ENCODE data around the gene MESP1. TPM values are rescaled to one million over a fixed set of nuclear protein-coding genes. Genes with fewer than 3 reads are reported as not detected.

Gene MESP1, protein sequence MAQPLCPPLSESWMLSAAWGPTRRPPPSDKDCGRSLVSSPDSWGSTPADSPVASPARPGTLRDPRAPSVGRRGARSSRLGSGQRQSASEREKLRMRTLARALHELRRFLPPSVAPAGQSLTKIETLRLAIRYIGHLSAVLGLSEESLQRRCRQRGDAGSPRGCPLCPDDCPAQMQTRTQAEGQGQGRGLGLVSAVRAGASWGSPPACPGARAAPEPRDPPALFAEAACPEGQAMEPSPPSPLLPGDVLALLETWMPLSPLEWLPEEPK
- total RNA-seq = 0.18 and 0.66 TPM in 2 replicates

DNA sequence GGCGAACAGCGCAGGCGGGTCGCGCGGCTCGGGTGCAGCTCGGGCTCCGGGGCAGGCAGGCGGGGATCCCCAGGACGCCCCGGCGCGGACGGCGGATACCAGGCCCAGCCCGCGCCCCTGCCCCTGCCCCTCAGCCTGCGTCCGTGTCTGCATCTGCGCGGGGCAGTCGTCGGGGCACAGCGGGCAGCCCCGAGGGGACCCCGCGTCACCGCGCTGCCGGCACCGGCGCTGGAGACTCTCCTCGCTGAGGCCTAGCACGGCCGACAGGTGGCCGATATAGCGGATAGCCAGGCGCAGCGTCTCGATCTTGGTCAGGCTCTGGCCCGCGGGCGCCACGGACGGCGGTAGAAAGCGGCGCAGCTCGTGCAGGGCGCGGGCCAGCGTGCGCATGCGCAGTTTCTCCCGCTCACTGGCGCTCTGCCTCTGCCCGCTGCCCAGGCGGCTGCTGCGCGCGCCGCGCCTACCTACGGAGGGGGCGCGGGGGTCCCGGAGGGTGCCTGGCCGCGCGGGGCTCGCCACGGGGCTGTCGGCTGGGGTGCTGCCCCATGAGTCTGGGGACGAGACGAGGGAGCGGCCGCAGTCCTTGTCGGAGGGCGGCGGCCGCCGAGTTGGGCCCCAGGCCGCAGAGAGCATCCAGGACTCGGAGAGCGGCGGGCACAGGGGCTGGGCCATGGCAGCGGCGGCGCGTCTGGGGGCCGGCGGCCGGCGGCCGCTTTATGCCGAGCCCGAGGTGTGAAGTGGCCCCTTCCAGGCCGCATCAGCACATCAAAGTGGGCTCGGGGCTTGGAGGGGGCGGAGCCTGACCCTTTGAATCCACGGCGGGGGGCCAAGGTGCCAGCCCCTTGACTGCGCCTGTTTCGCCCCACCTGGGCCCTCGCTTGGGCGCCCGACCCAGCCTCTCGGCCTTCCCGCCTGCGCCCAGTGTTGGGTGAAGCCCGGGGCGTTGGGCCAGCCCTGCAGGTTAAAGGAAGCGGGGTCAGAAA is at the start of gene MESP1:
Gene MESP1 (minus strand): TSS at position 690 of the 983 bp plus-strand sequence. CDS start 18 bp downstream, at position 672.

DNA sequence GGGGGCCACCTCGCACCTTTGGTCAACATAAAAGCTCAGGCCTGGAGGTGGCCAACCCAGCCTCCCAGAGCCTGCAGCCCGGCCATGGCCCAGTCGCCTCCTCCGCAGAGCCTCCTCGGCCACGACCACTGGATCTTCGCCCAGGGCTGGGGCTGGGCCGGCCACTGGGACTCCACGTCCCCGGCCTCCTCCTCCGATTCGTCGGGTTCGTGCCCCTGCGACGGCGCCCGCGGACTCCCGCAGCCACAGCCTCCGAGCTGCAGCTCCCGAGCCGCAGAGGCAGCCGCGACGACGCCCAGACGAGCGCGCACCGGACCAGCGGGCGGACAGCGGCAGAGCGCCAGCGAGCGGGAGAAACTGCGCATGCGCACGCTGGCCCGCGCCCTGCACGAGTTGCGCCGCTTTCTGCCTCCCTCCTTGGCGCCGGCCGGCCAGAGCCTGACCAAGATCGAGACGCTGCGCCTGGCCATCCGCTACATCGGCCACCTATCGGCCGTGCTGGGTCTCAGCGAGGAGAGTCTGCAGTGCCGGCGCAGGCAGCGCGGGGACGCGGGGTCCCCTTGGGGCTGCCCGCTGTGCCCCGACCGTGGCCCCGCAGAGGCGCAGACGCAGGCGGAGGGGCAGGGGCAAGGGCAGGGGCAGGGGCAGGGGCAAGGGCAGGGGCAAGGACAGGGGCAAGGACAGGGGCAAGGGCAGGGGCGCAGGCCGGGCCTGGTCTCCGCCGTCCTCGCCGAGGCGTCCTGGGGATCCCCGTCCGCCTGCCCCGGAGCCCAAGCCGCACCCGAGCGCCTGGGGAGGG is 25.4 kb upstream of the MESP1 start, which contains the start of gene MESP2:
Gene MESP2 (plus strand): TSS at position 59 of the 799 bp plus-strand sequence. CDS start 26 bp downstream, at position 85.

Other genes starting within 250 kb of the MESP1 start
- gene TICRR, start 175.8 kb downstream of the MESP1 start, total RNA-seq = 2.3 and 2.6 TPM in 2 replicates
- gene KIF7, start 95.8 kb downstream of the MESP1 start, total RNA-seq = 9.5 and 11.6 TPM in 2 replicates
- gene PLIN1, start 71.9 kb downstream of the MESP1 start, total RNA-seq = 0.09 and 0.18 TPM in 2 replicates
- 3.4 and 6.6 TPM in 2 replicates for gene PEX11A, start 60.5 kb downstream of the MESP1 start, total RNA-seq
- under 0.01 TPM in 2 replicates for gene WDR93, start 60.4 kb downstream of the MESP1 start, total RNA-seq
- 0.18 and 0.28 TPM in 2 replicates for gene MESP2, start 25.1 kb upstream of the MESP1 start, total RNA-seq
- gene ANPEP, start 63.6 kb upstream of the MESP1 start, total RNA-seq = 12.9 and 34.3 TPM in 2 replicates
- gene AP3S2, start 142.7 kb upstream of the MESP1 start, total RNA-seq = 20.7 and 33.6 TPM in 2 replicates
- 8.4 and 10.4 TPM in 2 replicates for gene ARPIN, start 161.7 kb upstream of the MESP1 start, total RNA-seq